Spleen (tissue), 11 donors: ENCODE data around the gene MEIS2. TPM values are rescaled to one million over a fixed set of nuclear protein-coding genes. Genes with fewer than 3 reads are reported as not detected.

ENCODE experiments used
- DNase-seq: peaks from one replicate; pipeline ENCODE4 v3.0.0-alpha.2; 2020
- H3K27ac ChIP-seq, 8 donors: fragments of 200-600 bp; sonication (generic) in 7 of 8; 1 replicate in 4 of 8; 2 replicates in 4 of 8; pipeline versions ENCODE4 v1.5.0 to v1.8.0; 2016 to 2021; ENCODE audit warnings: inconsistent platforms in 4 of 8, mild to moderate bottlenecking in 4 of 8, moderate library complexity in 1 of 8
- H3K27me3 ChIP-seq, 7 donors: fragments of 200-600 bp; sonication (generic) in 6 of 7; replicated peaks in 1 of 7; 1 replicate in 4 of 7; 2 replicates in 3 of 7; pipeline versions ENCODE4 v1.5.0 to v1.8.0; 2016 to 2021; ENCODE audit warnings: inconsistent platforms in 3 of 7, mild to moderate bottlenecking in 1 of 7
- H3K36me3 ChIP-seq, 6 donors: fragments of 200-600 bp; sonication (generic) in 5 of 6; 1 replicate in 4 of 6; 2 replicates in 2 of 6; pipeline versions ENCODE4 v1.5.0 to v1.8.0; 2016 to 2021; ENCODE audit warnings: inconsistent platforms in 2 of 6
- H3K4me1 ChIP-seq, 6 donors: fragments of 200-600 bp; sonication (generic) in 5 of 6; 1 replicate in 3 of 6; 2 replicates in 3 of 6; pipeline versions ENCODE4 v1.5.0 to v1.8.0; 2016 to 2021; ENCODE audit warnings: inconsistent platforms in 3 of 6
- H3K4me3 ChIP-seq, 8 donors: fragments of 200-600 bp; sonication (generic) in 7 of 8; 1 replicate in 4 of 8; 2 replicates in 4 of 8; pipeline versions ENCODE4 v1.5.0 to v1.8.0; 2016 to 2021; ENCODE audit warnings: inconsistent platforms in 4 of 8, mild to moderate bottlenecking in 4 of 8, moderate library complexity in 2 of 8
- H3K9me3 ChIP-seq, 8 donors: fragments of 200-600 bp; sonication (generic) in 7 of 8; 1 replicate in 4 of 8; 2 replicates in 4 of 8; pipeline versions ENCODE4 v1.5.0 to v1.8.0; 2016 to 2021; ENCODE audit warnings: inconsistent platforms in 4 of 8
- CTCF ChIP-seq, 11 experiments: fragments of 200-600 bp in 7 of 11; fragments of 450-650 bp in 4 of 11; sonication (generic) in 4 of 11; IDR thresholded peaks in 8 of 11; conservative IDR thresholded peaks in 3 of 11; 1 replicate in 7 of 11; 2 replicates in 4 of 11; pipeline versions ENCODE4 v1.4.0 to v1.8.0; 2016 to 2021; ENCODE audit warnings: antibody characterized with exemption in 11 of 11, inconsistent platforms in 4 of 11, mild to moderate bottlenecking in 1 of 11
- POLR2A ChIP-seq, 3 donors: fragments of 450-650 bp; IDR thresholded peaks; one replicate each; pipeline ENCODE4 v1.5.1; 2017; ENCODE audit warnings: antibody characterized with exemption in 3 of 3, mild to moderate bottlenecking in 1 of 3
- POLR2AphosphoS5 ChIP-seq, 3 donors: sonication (generic); formaldehyde crosslinking; IDR thresholded peaks; one replicate each; pipeline ENCODE4 v1.5.1; 2017; ENCODE audit warnings: antibody characterized with exemption in 3 of 3
- WGBS, 5 donors: extraction: QIAGEN DNeasy Blood & Tissue Kit in 3 of 5; methylation state at CpG; one replicate each; pipeline versions ENCODE4 v1.1.5 to v1.1.7; 2013 to 2018; 5-methylcytosine and 5-hydroxymethylcytosine counted together
- intact Hi-C: fragments of 100-400 bp; cut with DNase I; formaldehyde crosslinking; loops from one replicate; pipeline ENCODE4 v1.15.0; 2023; ENCODE audit warnings: low total_unique reads
- polyA plus RNA-seq, 3 donors: library from polyadenylated mRNA; stranded (reverse); fragments of 200-250 nt; gene quantifications; one replicate each; pipeline ENCODE4 v1.2.1, GENCODE V29; 2013
- total RNA-seq, 7 donors: library from RNA; depleted of rRNA in 3 of 7; stranded (reverse); fragments of >200 nt in 3 of 7; fragmentation: NEBNext Ultra II Directional in 4 of 7; extraction: Animal tissue kit (Norgen Biotek cat#: 25700) in 4 of 7; gene quantifications; one replicate each; pipeline versions ENCODE4 v1.1.0 to v1.2.1, GENCODE V29; 2016 to 2021
- donor health status: healthy with polysubstance abuse.
- donor health status: DM: no; HTN: no; CAD: no; lungs with moderate emphysema.
- donor health status: DM: no; HTN: no; CAD: no.
- donor health status: Bipolar disorder and iron deficiency.
- donor health status: healthy.
- donor health status: DM: no; HTN: no; CAD: no.
- donor health status: DM: yes; HTN: yes; CAD: no.

Gene MEIS2
- total and polyA plus RNA-seq, 10 donors, result 2.6 to 57.2 (median 23.5) TPM

- intact Hi-C loops, result no loop called here
These were observed 95.2 kb downstream of the MEIS2 start for GRCh38 chr15:37004981-37005735.

GRCh38 chr15:37004373-37004869 is 95.9 kb downstream of the MEIS2 start:
- no peak overlapping the region for H3K4me3 ChIP-seq
- intact Hi-C loops, result no loop called here
- H3K27me3 ChIP-seq, result no peaks in the 10 kb centered on the region
- H3K27ac ChIP-seq, result no peak overlapping the region
- no peaks in the 10 kb centered on the region for H3K4me1 ChIP-seq
- peaks cover 0 to 9% (median 0%) of the 10 kb centered on the region in 8 donors for H3K9me3 ChIP-seq
- H3K36me3 ChIP-seq, result no peaks in the 10 kb centered on the region
- no peak for DNase-seq
- 72 to 85% (median 78%) methylated on average over 4 of the region's 4 CpGs for WGBS, 5 donors
- TF ChIP-seq CTCF (IDR thresholded peaks at IDR 0.05 in 8 of 11, conservative IDR thresholded peaks at IDR 0.05 in 3 of 11) (no peak), POLR2AphosphoS5 (IDR thresholded peaks at IDR 0.05) (no peak), POLR2A (IDR thresholded peaks at IDR 0.05) (no peak)

More at GRCh38 chr15:37004981-37005735, 95.2 kb downstream of the MEIS2 start:
- TF ChIP-seq CTCF (IDR thresholded peaks at IDR 0.05 in 8 of 11, conservative IDR thresholded peaks at IDR 0.05 in 3 of 11) (no peak), POLR2AphosphoS5 (IDR thresholded peaks at IDR 0.05) (no peak), POLR2A (IDR thresholded peaks at IDR 0.05) (no peak)
- Histone ChIP-seq H3K27ac (no peak overlapping the region), H3K27me3 (no peaks in the 10 kb centered on the region), H3K36me3 (no peaks in the 10 kb centered on the region), H3K4me3 (no peak overlapping the region), H3K4me1 (no peaks in the 10 kb centered on the region), H3K9me3 (peaks cover 0 to 9% (median 0%) of the 10 kb centered on the region in 8 donors)
- DNase-seq, result no peak
- WGBS, 5 donors, result 74 to 81% (median 79%) methylated on average over 8 of the region's 8 CpGs

GRCh38 chr15:37002041-37002672 is 98.2 kb downstream of the MEIS2 start:
- Histone ChIP-seq H3K9me3 (peaks cover 0 to 9% (median 0%) of the 10 kb centered on the region in 8 donors), H3K4me1 (no peaks in the 10 kb centered on the region), H3K27me3 (no peaks in the 10 kb centered on the region), H3K27ac (no peak overlapping the region), H3K36me3 (no peaks in the 10 kb centered on the region), H3K4me3 (no peak overlapping the region)
- intact Hi-C loops, result no loop called here
- WGBS, 5 donors, result 79 to 88% (median 83%) methylated on average over 4 of the region's 4 CpGs
- no peak for TF ChIP-seq CTCF (IDR thresholded peaks at IDR 0.05 in 8 of 11, conservative IDR thresholded peaks at IDR 0.05 in 3 of 11)
- TF ChIP-seq POLR2A (IDR thresholded peaks at IDR 0.05), result no peak
- TF ChIP-seq POLR2AphosphoS5 (IDR thresholded peaks at IDR 0.05), result no peak
- DNase-seq, result no peak

- Histone ChIP-seq H3K4me3 (no peak overlapping the region), H3K4me1 (no peaks in the 10 kb centered on the region), H3K36me3 (no peaks in the 10 kb centered on the region), H3K27ac (no peak overlapping the region), H3K27me3 (no peaks in the 10 kb centered on the region), H3K9me3 (peaks cover 0 to 9% (median 0%) of the 10 kb centered on the region in 8 donors)
- DNase-seq, result no peak
- no peak for TF ChIP-seq CTCF (IDR thresholded peaks at IDR 0.05 in 8 of 11, conservative IDR thresholded peaks at IDR 0.05 in 3 of 11)
- intact Hi-C loops, result no loop called here
These were observed 98.9 kb downstream of the MEIS2 start for GRCh38 chr15:37001417-37001816.
